MM.1S (cell line): ENCODE measurements around the gene EMP3.

Experiments
- DNase-seq: peaks from one replicate; pipeline ENCODE4 v3.0.0-alpha.2; 2015
- H2AFZ ChIP-seq: fragments of 300-600 bp; sonication (generic); 2 replicates; pipeline ENCODE4 v1.6.0; 2016; ENCODE audit warnings: antibody characterized with exemption, low read length
- H3F3A ChIP-seq: fragments of 300-600 bp; sonication (generic); 2 replicates; pipeline ENCODE4 v1.6.1; 2016; ENCODE audit warnings: mild to moderate bottlenecking, antibody characterized with exemption, low read length, moderate library complexity, mixed read lengths; ENCODE audit not compliant: insufficient read depth
- H3K27ac ChIP-seq: fragments of 300-600 bp; sonication (generic); 2 replicates; pipeline ENCODE4 v1.5.1; 2016; ENCODE audit warnings: mild to moderate bottlenecking, low read length
- H3K27me3 ChIP-seq: fragments of 300-600 bp; sonication (generic); replicated peaks from 2 replicates; pipeline ENCODE4 v1.6.0; 2016; ENCODE audit warnings: low read length; ENCODE audit not compliant: insufficient read depth
- H3K36me3 ChIP-seq: fragments of 300-600 bp; sonication (generic); replicated peaks from 2 replicates; pipeline ENCODE4 v1.6.1; 2016; ENCODE audit warnings: mild to moderate bottlenecking, low read length, mixed read lengths; ENCODE audit not compliant: insufficient read depth
- H3K4me1 ChIP-seq: fragments of 300-600 bp; sonication (generic); 2 replicates; pipeline ENCODE4 v1.6.1; 2016; ENCODE audit warnings: low read length, mixed read lengths
- H3K4me2 ChIP-seq: fragments of 300-600 bp; sonication (generic); 2 replicates; pipeline ENCODE4 v1.6.0; 2016; ENCODE audit warnings: low read depth, low read length
- H3K4me3 ChIP-seq: fragments of 300-600 bp; sonication (generic); 2 replicates; pipeline ENCODE4 v1.5.1; 2016; ENCODE audit warnings: low read length, mixed read lengths
- H3K79me2 ChIP-seq: fragments of 300-600 bp; sonication (generic); 2 replicates; pipeline ENCODE4 v1.6.1; 2016; ENCODE audit warnings: mixed run types, low read length, mixed read lengths
- H3K9ac ChIP-seq: fragments of 300-600 bp; sonication (generic); 2 replicates; pipeline ENCODE4 v1.6.1; 2016; ENCODE audit warnings: low read length, mixed read lengths
- H3K9me2 ChIP-seq: fragments of 300-600 bp; sonication (generic); replicated peaks from 2 replicates; pipeline ENCODE4 v1.6.1; 2016; ENCODE audit warnings: mild to moderate bottlenecking, low read length, mixed read lengths; ENCODE audit not compliant: insufficient read depth
- H3K9me3 ChIP-seq: fragments of 300-600 bp; sonication (generic); replicated peaks from 2 replicates; pipeline ENCODE4 v1.6.1; 2016; ENCODE audit warnings: mild to moderate bottlenecking, low read length, mixed read lengths; ENCODE audit not compliant: insufficient read depth
- H4K20me1 ChIP-seq: fragments of 300-600 bp; sonication (generic); 2 replicates; pipeline ENCODE4 v1.6.1; 2016; ENCODE audit warnings: mild to moderate bottlenecking, low read length, moderate library complexity, mixed read lengths; ENCODE audit not compliant: insufficient read depth
- EZH2 ChIP-seq: fragments of 300-600 bp; sonication (generic); optimal IDR thresholded peaks from 2 replicates; pipeline ENCODE3; 2017; ENCODE audit warnings: low read depth, mild to moderate bottlenecking, antibody characterized with exemption, low read length, mixed read lengths
- EZH2phosphoT487 ChIP-seq: fragments of 300-600 bp; sonication (generic); IDR thresholded peaks from 2 replicates; pipeline ENCODE4 v1.6.1; 2018; ENCODE audit warnings: antibody characterized with exemption, low read length
- TF ChIP-seq, protein P1 (sequence below): fragments of 300-600 bp; sonication (generic); IDR thresholded peaks from 2 replicates; pipeline ENCODE4 v1.5.1; 2016; ENCODE audit warnings: antibody characterized with exemption, low read length, mixed read lengths

The EMP3 gene

DNA sequence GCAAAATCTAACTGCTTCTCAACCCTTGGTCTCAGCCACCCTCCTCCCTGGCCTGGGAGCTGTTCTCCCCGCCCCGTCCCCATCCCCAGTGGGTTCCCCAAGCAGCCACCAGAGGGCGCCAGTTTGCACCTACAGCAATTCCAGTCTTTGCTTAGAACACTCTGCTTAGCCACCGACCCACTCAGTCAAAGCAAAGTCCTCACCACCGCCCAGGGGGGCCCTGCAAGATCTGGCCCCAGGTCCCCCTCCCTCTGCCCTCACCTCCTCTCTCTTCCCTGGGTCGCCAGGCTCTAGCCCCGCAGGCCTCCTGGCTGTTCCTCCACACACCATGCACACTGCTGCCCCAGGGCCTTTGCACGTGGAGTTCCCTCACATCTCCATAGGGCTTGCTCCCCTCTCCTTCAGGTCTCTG is 26.0 kb downstream of the EMP3 start:
- Histone ChIP-seq H3K9ac (no peak overlapping the region), H3F3A (no peaks in the 10 kb centered on the region), H3K4me1 (no peaks in the 10 kb centered on the region; the same call in 1 of the 2 replicates), H2AFZ (peak overlapping the region; percentile 55; the same call in 1 of the 2 replicates), H3K27me3 (no peaks in the 10 kb centered on the region), H3K9me3 (no peaks in the 10 kb centered on the region), H3K4me3 (no peak overlapping the region), H3K36me3 (no peaks in the 10 kb centered on the region), H4K20me1 (no peaks in the 10 kb centered on the region), H3K4me2 (no peak overlapping the region), H3K27ac (no peak overlapping the region), H3K9me2 (no peaks in the 10 kb centered on the region), H3K79me2 (no peaks in the 10 kb centered on the region)
- TF ChIP-seq, protein P1, sequence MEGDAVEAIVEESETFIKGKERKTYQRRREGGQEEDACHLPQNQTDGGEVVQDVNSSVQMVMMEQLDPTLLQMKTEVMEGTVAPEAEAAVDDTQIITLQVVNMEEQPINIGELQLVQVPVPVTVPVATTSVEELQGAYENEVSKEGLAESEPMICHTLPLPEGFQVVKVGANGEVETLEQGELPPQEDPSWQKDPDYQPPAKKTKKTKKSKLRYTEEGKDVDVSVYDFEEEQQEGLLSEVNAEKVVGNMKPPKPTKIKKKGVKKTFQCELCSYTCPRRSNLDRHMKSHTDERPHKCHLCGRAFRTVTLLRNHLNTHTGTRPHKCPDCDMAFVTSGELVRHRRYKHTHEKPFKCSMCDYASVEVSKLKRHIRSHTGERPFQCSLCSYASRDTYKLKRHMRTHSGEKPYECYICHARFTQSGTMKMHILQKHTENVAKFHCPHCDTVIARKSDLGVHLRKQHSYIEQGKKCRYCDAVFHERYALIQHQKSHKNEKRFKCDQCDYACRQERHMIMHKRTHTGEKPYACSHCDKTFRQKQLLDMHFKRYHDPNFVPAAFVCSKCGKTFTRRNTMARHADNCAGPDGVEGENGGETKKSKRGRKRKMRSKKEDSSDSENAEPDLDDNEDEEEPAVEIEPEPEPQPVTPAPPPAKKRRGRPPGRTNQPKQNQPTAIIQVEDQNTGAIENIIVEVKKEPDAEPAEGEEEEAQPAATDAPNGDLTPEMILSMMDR = peak; percentile 94
- no peak for TF ChIP-seq EZH2phosphoT487
- DNase-seq = peak; percentile 78

DNA sequence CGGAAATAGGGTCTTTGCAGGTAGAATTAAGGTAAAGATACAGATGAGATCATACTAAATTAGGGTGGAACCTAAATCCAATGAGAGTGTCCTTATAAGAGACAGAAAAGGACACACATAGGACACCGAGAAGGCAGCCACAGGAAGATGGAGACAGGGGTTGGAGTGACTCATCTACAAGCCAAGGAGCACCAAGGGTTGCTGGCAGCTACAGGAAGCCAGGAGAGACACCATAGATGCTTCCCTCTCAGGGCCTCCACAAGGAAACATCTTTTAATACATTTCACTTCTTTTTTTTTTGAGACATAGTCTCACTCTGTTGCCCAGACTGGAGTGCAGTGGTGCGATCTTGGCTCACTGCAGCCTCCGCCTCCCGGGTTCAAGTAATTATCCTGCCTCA is 28.3 kb downstream of the EMP3 start:
- H3K4me1 ChIP-seq = no peaks in the 10 kb centered on the region; the same call in 1 of the 2 replicates
- H3K4me2 ChIP-seq = no peak overlapping the region
- no peaks in the 10 kb centered on the region for H3F3A ChIP-seq
- no peaks in the 10 kb centered on the region for H4K20me1 ChIP-seq
- H3K4me3 ChIP-seq = no peak overlapping the region
- no peaks in the 10 kb centered on the region for H3K9me3 ChIP-seq
- no peaks in the 10 kb centered on the region for H3K9me2 ChIP-seq
- no peak overlapping the region for H3K9ac ChIP-seq
- H3K27ac ChIP-seq = no peak overlapping the region
- no peaks in the 10 kb centered on the region for H3K36me3 ChIP-seq
- no peaks in the 10 kb centered on the region for H3K27me3 ChIP-seq
- DNase-seq = no peak
- H3K79me2 ChIP-seq = no peaks in the 10 kb centered on the region
- no peak overlapping the region for H2AFZ ChIP-seq
- TF ChIP-seq EZH2 (no peak), EZH2phosphoT487 (no peak)
- TF ChIP-seq, protein P1 = no peak

DNA sequence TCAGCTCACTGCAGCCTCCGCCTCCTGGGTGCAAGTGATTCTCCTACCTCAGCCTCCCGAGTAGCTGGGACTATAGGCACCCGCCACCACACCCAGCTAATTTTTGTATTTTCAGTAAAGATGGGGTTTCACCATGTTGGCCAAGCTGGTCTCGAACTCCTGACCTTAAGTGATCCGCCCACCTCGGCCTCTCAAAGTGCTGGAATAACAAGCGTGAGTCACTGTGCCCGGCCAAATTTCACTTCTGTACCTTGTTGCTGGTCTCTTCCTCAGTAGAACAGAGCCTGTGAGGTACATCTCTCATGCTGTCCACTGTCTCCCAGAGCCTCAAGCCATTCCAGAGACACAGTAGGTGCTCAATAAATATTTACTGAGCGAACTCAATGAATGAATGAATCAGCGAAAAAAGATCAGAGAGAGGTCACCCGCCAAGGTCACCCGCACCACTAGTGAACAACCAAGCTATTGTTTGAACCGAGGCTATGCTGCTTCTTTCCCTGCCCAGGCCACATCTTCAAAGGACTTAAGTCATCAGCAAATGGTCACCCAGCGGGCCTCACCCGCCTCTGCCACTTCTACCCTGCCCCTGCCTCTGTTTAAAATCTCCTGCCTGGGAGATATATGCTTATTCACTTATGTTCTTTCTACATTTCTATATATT is 29.1 kb downstream of the EMP3 start:
- Histone ChIP-seq H3K9me2 (no peaks in the 10 kb centered on the region), H3K27me3 (no peaks in the 10 kb centered on the region), H3K9ac (no peak overlapping the region), H3K27ac (no peak overlapping the region), H4K20me1 (no peaks in the 10 kb centered on the region), H3F3A (no peaks in the 10 kb centered on the region), H3K79me2 (no peaks in the 10 kb centered on the region), H3K9me3 (no peaks in the 10 kb centered on the region), H3K4me3 (no peak overlapping the region), H3K4me2 (no peak overlapping the region), H2AFZ (no peak overlapping the region), H3K36me3 (no peaks in the 10 kb centered on the region), H3K4me1 (no peaks in the 10 kb centered on the region; the same call in 1 of the 2 replicates)
- TF ChIP-seq EZH2phosphoT487 = no peak
- no peak for TF ChIP-seq EZH2
- TF ChIP-seq, protein P1 = no peak
- DNase-seq = no peak
